ENCODE measurements around the gene KATNB1. TPM values are rescaled to one million over a fixed set of nuclear protein-coding genes. Genes with fewer than 3 reads are reported as not detected.
"Not testable (repeated sequence)": the region's sequence is repeated elsewhere in the genome, so short reads cannot be mapped to it uniquely, and the experiment has no call there.

The KATNB1 gene
- total RNA-seq, 1 donor from 2014 or later: 33.5 TPM

DNA sequence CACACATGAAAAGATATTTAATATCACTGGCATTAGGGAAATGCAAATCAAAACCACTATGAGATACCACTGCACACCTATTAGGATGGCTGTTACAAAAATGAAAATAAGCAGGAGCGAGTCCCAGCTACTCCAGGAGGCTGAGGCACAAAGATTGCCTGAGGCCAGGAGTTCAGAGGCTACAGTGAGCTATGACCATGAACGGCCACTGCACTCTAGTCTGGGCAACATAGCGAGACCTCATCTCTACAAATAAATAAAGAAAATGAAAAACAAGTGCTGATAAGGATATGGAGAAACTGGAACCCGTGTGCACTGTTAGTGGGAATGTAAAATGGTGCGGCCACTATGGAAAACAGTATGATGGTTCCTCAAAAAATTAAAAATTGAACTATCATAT is 43.1 kb downstream of the KATNB1 start:
- no peak for DNase-seq (ENCODE audit: low spot score)
- H3K4me1 Mint-ChIP-seq: peaks cover 19% of the 10 kb centered on the region
- Histone ChIP-seq H4K20me1 (ENCODE audit: low read depth) (no peaks in the 10 kb centered on the region), H3K4me1 (peaks cover 11% of the 10 kb centered on the region), H3K4me3 (no peak overlapping the region), H3K27ac (no peak overlapping the region), H3K9me3 (ENCODE audit: low read depth) (no peaks in the 10 kb centered on the region), H3F3A (ENCODE audit: low read depth) (peaks cover 21% of the 10 kb centered on the region), H3K27me3 (no peaks in the 10 kb centered on the region), H3K36me3 (no peaks in the 10 kb centered on the region), H2AFZ (replicated peaks) (no peak overlapping the region), H3K9ac (no peak overlapping the region), H3K79me2 (ENCODE audit: low read depth) (no peaks in the 10 kb centered on the region), H3K4me2 (no peak overlapping the region)
- H3K27ac Mint-ChIP-seq: no peak overlapping the region
- no peaks in the 10 kb centered on the region for H3K9me3 Mint-ChIP-seq
- H3K36me3 Mint-ChIP-seq: no peaks in the 10 kb centered on the region
- no peak overlapping the region for H3K4me3 Mint-ChIP-seq
- TF ChIP-seq EZH2phosphoT487 (IDR thresholded peaks at IDR 0.05) (no peak), EZH2 (IDR thresholded peaks at IDR 0.05) (no peak)
- TF ChIP-seq, protein P1, sequence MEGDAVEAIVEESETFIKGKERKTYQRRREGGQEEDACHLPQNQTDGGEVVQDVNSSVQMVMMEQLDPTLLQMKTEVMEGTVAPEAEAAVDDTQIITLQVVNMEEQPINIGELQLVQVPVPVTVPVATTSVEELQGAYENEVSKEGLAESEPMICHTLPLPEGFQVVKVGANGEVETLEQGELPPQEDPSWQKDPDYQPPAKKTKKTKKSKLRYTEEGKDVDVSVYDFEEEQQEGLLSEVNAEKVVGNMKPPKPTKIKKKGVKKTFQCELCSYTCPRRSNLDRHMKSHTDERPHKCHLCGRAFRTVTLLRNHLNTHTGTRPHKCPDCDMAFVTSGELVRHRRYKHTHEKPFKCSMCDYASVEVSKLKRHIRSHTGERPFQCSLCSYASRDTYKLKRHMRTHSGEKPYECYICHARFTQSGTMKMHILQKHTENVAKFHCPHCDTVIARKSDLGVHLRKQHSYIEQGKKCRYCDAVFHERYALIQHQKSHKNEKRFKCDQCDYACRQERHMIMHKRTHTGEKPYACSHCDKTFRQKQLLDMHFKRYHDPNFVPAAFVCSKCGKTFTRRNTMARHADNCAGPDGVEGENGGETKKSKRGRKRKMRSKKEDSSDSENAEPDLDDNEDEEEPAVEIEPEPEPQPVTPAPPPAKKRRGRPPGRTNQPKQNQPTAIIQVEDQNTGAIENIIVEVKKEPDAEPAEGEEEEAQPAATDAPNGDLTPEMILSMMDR (IDR thresholded peaks at IDR 0.05): no peak
- H3K27me3 Mint-ChIP-seq (ENCODE audit: insufficient read depth, low read depth): peaks cover 6% of the 10 kb centered on the region

DNA sequence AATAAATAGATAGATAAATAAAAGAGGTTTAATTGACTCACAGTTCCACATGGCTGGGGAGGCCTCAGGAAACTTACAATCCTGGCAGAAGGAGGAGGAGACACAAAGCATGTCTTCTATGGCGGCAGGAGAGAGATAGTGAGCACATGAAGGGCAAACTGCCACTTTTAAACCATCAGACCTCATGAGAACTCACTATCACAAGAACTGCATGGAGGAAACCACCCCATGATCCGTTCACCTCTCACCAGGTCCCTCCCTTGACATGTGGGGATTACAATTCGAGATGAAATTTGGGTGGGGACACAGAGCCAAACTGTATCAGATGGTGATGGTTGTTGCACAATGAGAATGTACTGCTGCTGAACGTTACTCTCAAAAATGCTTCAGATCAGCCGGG is 44.3 kb downstream of the KATNB1 start:
- not testable (repeated sequence) for DNase-seq (ENCODE audit: low spot score); H3K27ac ChIP-seq; H2AFZ ChIP-seq (replicated peaks); H3K4me3 Mint-ChIP-seq; H3K9me3 ChIP-seq (ENCODE audit: low read depth); H3K79me2 ChIP-seq (ENCODE audit: low read depth); H3K4me2 ChIP-seq; H3K4me3 ChIP-seq; H3K27me3 Mint-ChIP-seq (ENCODE audit: insufficient read depth, low read depth); H3K36me3 ChIP-seq; H3K9me3 Mint-ChIP-seq; H3K9ac ChIP-seq; H3K27ac Mint-ChIP-seq; H3K36me3 Mint-ChIP-seq; H3K27me3 ChIP-seq; H4K20me1 ChIP-seq (ENCODE audit: low read depth)
- peaks cover 20% of the 10 kb centered on the region for H3F3A ChIP-seq (ENCODE audit: low read depth)
- peaks cover 19% of the 10 kb centered on the region for H3K4me1 Mint-ChIP-seq
- H3K4me1 ChIP-seq: peaks cover 11% of the 10 kb centered on the region

DNA sequence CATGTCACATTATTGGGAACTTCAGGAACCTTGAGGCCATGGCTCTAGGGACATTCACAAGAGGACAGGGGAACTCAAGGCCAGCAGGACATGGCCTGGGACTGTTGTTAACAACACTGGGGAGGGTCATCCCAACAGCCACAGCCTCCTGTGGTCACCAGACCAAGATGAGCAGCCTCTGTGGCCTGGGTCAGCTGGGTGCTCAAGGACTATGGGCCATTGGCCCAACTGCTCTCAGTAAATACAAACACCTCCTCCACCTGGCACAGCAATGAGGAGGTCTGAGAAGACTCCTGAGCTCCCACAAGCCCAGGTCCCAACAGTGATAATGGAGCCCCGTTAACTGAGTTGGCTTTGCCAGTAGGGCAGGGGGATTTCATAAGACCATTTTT is 45.8 kb downstream of the KATNB1 start:
- no peaks in the 10 kb centered on the region for H3K36me3 Mint-ChIP-seq
- no peak overlapping the region for H3K4me2 ChIP-seq
- no peaks in the 10 kb centered on the region for H3K9me3 ChIP-seq (ENCODE audit: low read depth)
- H4K20me1 ChIP-seq (ENCODE audit: low read depth): no peaks in the 10 kb centered on the region
- H3F3A ChIP-seq (ENCODE audit: low read depth): peaks cover 6% of the 10 kb centered on the region
- no peak overlapping the region for H3K27ac Mint-ChIP-seq
- no peaks in the 10 kb centered on the region for H3K36me3 ChIP-seq
- H3K79me2 ChIP-seq (ENCODE audit: low read depth): no peaks in the 10 kb centered on the region
- H3K4me3 ChIP-seq: no peak overlapping the region
- no peak overlapping the region for H3K4me3 Mint-ChIP-seq
- H3K27me3 ChIP-seq: no peaks in the 10 kb centered on the region
- H3K9ac ChIP-seq: no peak overlapping the region
- no peaks in the 10 kb centered on the region for H3K9me3 Mint-ChIP-seq
- DNase-seq (ENCODE audit: low spot score): no peak
- H3K4me1 Mint-ChIP-seq: peaks cover 4% of the 10 kb centered on the region
- peaks cover 8% of the 10 kb centered on the region for H3K27me3 Mint-ChIP-seq (ENCODE audit: insufficient read depth, low read depth)
- H2AFZ ChIP-seq (replicated peaks): no peak overlapping the region
- peaks cover under 1% of the 10 kb centered on the region for H3K4me1 ChIP-seq
- no peak overlapping the region for H3K27ac ChIP-seq
- TF ChIP-seq EZH2 (IDR thresholded peaks at IDR 0.05): no peak
- no peak for TF ChIP-seq EZH2phosphoT487 (IDR thresholded peaks at IDR 0.05)
- TF ChIP-seq, protein P1 (IDR thresholded peaks at IDR 0.05): no peak

DNA sequence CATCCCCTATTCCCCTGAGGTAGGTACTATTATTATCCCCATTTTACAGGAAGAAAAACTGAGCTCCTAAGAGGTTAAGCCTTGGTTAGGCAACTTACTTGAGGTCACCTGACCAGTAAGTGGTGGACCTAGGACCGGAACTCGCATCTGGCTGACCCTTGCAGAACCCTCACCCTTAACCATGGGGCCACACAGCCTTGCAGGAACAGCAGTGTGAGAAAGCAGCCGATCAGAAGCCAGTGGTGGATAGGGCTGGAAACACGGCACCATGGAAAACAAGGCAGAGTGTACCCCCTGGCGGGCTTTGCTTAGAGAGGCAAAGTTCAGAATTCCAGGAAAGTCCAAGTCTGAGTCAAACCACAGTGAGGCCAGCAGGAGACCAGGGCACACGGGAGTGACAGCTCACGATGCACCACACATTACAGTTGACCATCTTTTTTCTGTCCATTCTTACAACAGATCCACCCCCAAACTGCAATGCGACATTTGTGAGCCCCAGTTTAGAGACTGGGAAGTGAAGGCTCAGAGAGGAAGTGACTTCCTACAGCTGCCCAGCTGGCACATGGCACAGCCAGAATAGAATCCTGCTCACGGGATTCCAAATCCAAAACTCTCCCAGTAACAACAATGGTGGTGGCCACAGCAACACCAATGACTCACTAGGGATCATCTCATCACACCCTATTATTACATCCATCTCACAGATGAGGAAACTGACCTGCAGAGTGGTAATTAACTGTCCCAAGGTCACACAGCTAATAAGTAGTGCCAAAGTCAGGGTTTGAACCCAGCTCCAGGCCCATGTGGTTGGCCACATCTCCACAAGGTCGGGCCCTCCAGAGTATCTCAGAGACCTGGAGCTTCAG is 46.4 kb downstream of the KATNB1 start:
- Histone ChIP-seq H4K20me1 (ENCODE audit: low read depth) (no peaks in the 10 kb centered on the region), H3K9ac (no peak overlapping the region), H2AFZ (replicated peaks) (no peak overlapping the region), H3K4me1 (no peaks in the 10 kb centered on the region), H3K27me3 (no peaks in the 10 kb centered on the region), H3F3A (ENCODE audit: low read depth) (no peaks in the 10 kb centered on the region), H3K9me3 (ENCODE audit: low read depth) (no peaks in the 10 kb centered on the region), H3K4me3 (no peak overlapping the region), H3K36me3 (no peaks in the 10 kb centered on the region), H3K27ac (no peak overlapping the region), H3K79me2 (ENCODE audit: low read depth) (no peaks in the 10 kb centered on the region), H3K4me2 (no peak overlapping the region)
- Mint-ChIP-seq H3K27ac (peak overlapping the region; percentile 43), H3K4me1 (peaks cover 3% of the 10 kb centered on the region), H3K36me3 (no peaks in the 10 kb centered on the region), H3K27me3 (ENCODE audit: insufficient read depth, low read depth) (peaks cover 6% of the 10 kb centered on the region), H3K4me3 (no peak overlapping the region), H3K9me3 (no peaks in the 10 kb centered on the region)
- TF ChIP-seq, protein P1 (IDR thresholded peaks at IDR 0.05): no peak
- TF ChIP-seq EZH2 (IDR thresholded peaks at IDR 0.05) (no peak), EZH2phosphoT487 (IDR thresholded peaks at IDR 0.05) (no peak)
- DNase-seq (ENCODE audit: low spot score): no peak

DNA sequence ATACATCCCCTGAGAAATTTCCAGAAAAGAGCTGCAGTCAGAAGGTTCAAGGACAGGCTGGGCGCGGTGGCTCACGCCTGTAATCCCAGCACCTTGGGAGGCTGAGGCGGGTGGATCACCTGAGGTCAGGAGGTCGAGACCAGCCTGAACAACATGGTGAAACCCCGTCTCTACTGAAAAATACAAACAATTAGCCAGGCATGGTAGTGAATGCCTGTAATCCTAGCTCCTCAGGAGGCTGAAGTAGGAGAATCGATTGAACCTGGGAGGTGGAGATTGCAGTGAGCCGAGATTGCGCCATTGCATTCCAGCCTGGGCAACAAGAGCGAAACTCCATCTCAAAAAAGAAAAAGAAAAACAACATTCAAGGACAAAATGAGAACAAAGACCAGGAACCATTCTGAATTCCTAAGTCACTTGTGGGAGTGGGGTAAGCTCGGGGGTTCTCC is 47.1 kb downstream of the KATNB1 start:
- not testable (repeated sequence) for H3K79me2 ChIP-seq (ENCODE audit: low read depth); H3K4me1 ChIP-seq; H4K20me1 ChIP-seq (ENCODE audit: low read depth); H3K27me3 ChIP-seq; H3K27ac ChIP-seq; H3K4me3 Mint-ChIP-seq; H3K4me1 Mint-ChIP-seq; H3F3A ChIP-seq (ENCODE audit: low read depth); H3K36me3 ChIP-seq; H3K9ac ChIP-seq; H2AFZ ChIP-seq (replicated peaks); H3K4me2 ChIP-seq; DNase-seq (ENCODE audit: low spot score); H3K9me3 ChIP-seq (ENCODE audit: low read depth); H3K4me3 ChIP-seq; H3K27me3 Mint-ChIP-seq (ENCODE audit: insufficient read depth, low read depth); H3K36me3 Mint-ChIP-seq; H3K9me3 Mint-ChIP-seq
- H3K27ac Mint-ChIP-seq: peak overlapping the region; percentile 43

Measured in neural progenitor cell (in vitro differentiated cells).